MM.1S (cell line): ENCODE results near the gene CHRNG.

Source experiments
- DNase-seq: peaks from one replicate; pipeline ENCODE4 v3.0.0-alpha.2; 2015
- H2AFZ ChIP-seq: fragments of 300-600 bp; sonication (generic); 2 replicates; pipeline ENCODE4 v1.6.0; 2016; ENCODE audit warnings: antibody characterized with exemption, low read length
- H3F3A ChIP-seq: fragments of 300-600 bp; sonication (generic); 2 replicates; pipeline ENCODE4 v1.6.1; 2016; ENCODE audit warnings: mild to moderate bottlenecking, antibody characterized with exemption, low read length, moderate library complexity, mixed read lengths; ENCODE audit not compliant: insufficient read depth
- H3K27ac ChIP-seq: fragments of 300-600 bp; sonication (generic); 2 replicates; pipeline ENCODE4 v1.5.1; 2016; ENCODE audit warnings: mild to moderate bottlenecking, low read length
- H3K27me3 ChIP-seq: fragments of 300-600 bp; sonication (generic); replicated peaks from 2 replicates; pipeline ENCODE4 v1.6.0; 2016; ENCODE audit warnings: low read length; ENCODE audit not compliant: insufficient read depth
- H3K36me3 ChIP-seq: fragments of 300-600 bp; sonication (generic); replicated peaks from 2 replicates; pipeline ENCODE4 v1.6.1; 2016; ENCODE audit warnings: mild to moderate bottlenecking, low read length, mixed read lengths; ENCODE audit not compliant: insufficient read depth
- H3K4me1 ChIP-seq: fragments of 300-600 bp; sonication (generic); 2 replicates; pipeline ENCODE4 v1.6.1; 2016; ENCODE audit warnings: low read length, mixed read lengths
- H3K4me2 ChIP-seq: fragments of 300-600 bp; sonication (generic); 2 replicates; pipeline ENCODE4 v1.6.0; 2016; ENCODE audit warnings: low read depth, low read length
- H3K4me3 ChIP-seq: fragments of 300-600 bp; sonication (generic); 2 replicates; pipeline ENCODE4 v1.5.1; 2016; ENCODE audit warnings: low read length, mixed read lengths
- H3K79me2 ChIP-seq: fragments of 300-600 bp; sonication (generic); 2 replicates; pipeline ENCODE4 v1.6.1; 2016; ENCODE audit warnings: mixed run types, low read length, mixed read lengths
- H3K9ac ChIP-seq: fragments of 300-600 bp; sonication (generic); 2 replicates; pipeline ENCODE4 v1.6.1; 2016; ENCODE audit warnings: low read length, mixed read lengths
- H3K9me2 ChIP-seq: fragments of 300-600 bp; sonication (generic); replicated peaks from 2 replicates; pipeline ENCODE4 v1.6.1; 2016; ENCODE audit warnings: mild to moderate bottlenecking, low read length, mixed read lengths; ENCODE audit not compliant: insufficient read depth
- H3K9me3 ChIP-seq: fragments of 300-600 bp; sonication (generic); replicated peaks from 2 replicates; pipeline ENCODE4 v1.6.1; 2016; ENCODE audit warnings: mild to moderate bottlenecking, low read length, mixed read lengths; ENCODE audit not compliant: insufficient read depth
- H4K20me1 ChIP-seq: fragments of 300-600 bp; sonication (generic); 2 replicates; pipeline ENCODE4 v1.6.1; 2016; ENCODE audit warnings: mild to moderate bottlenecking, low read length, moderate library complexity, mixed read lengths; ENCODE audit not compliant: insufficient read depth
- EZH2 ChIP-seq: fragments of 300-600 bp; sonication (generic); optimal IDR thresholded peaks from 2 replicates; pipeline ENCODE3; 2017; ENCODE audit warnings: low read depth, mild to moderate bottlenecking, antibody characterized with exemption, low read length, mixed read lengths
- EZH2phosphoT487 ChIP-seq: fragments of 300-600 bp; sonication (generic); IDR thresholded peaks from 2 replicates; pipeline ENCODE4 v1.6.1; 2018; ENCODE audit warnings: antibody characterized with exemption, low read length
- TF ChIP-seq, protein P1 (sequence below): fragments of 300-600 bp; sonication (generic); IDR thresholded peaks from 2 replicates; pipeline ENCODE4 v1.5.1; 2016; ENCODE audit warnings: antibody characterized with exemption, low read length, mixed read lengths

Gene CHRNG

GRCh38 chr2:232537079-232537478 lies 2.4 kb upstream of the CHRNG start:
- DNase-seq, result no peak
- Histone ChIP-seq H3K4me2 (no peak overlapping the region), H3F3A (no peaks in the 10 kb centered on the region), H3K36me3 (no peaks in the 10 kb centered on the region), H3K4me1 (no peaks in the 10 kb centered on the region), H2AFZ (no peak overlapping the region), H3K9ac (no peak overlapping the region), H3K79me2 (no peaks in the 10 kb centered on the region), H3K9me3 (no peaks in the 10 kb centered on the region), H3K27me3 (peaks cover 5% of the 10 kb centered on the region; the same call in 1 of the 2 replicates), H3K27ac (no peak overlapping the region), H3K4me3 (no peak overlapping the region), H4K20me1 (no peaks in the 10 kb centered on the region), H3K9me2 (no peaks in the 10 kb centered on the region)
- TF ChIP-seq, protein P1, sequence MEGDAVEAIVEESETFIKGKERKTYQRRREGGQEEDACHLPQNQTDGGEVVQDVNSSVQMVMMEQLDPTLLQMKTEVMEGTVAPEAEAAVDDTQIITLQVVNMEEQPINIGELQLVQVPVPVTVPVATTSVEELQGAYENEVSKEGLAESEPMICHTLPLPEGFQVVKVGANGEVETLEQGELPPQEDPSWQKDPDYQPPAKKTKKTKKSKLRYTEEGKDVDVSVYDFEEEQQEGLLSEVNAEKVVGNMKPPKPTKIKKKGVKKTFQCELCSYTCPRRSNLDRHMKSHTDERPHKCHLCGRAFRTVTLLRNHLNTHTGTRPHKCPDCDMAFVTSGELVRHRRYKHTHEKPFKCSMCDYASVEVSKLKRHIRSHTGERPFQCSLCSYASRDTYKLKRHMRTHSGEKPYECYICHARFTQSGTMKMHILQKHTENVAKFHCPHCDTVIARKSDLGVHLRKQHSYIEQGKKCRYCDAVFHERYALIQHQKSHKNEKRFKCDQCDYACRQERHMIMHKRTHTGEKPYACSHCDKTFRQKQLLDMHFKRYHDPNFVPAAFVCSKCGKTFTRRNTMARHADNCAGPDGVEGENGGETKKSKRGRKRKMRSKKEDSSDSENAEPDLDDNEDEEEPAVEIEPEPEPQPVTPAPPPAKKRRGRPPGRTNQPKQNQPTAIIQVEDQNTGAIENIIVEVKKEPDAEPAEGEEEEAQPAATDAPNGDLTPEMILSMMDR, result peak; percentile 30
- no peak for TF ChIP-seq EZH2

DNA sequence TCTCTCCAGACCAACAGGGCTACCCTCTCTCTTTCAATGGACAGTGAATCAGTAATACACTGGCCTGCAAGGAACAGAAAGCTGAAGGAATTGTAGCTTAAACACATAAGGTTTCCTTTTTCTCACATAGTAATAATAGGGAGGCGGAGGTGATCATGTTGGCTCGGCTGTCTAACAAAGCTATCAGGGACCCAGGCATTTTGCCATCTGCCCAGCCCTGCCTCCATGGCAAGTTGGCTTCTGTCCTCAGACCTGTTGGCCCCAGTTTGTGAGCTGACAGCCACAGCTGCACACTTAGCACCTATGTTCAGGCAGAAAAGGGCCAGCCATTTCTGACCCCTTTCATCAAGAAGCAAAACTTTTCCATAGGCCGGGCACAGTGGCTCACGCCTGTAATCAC lies 2.0 kb upstream of the CHRNG start:
- Histone ChIP-seq H3K4me2 (no peak overlapping the region), H2AFZ (no peak overlapping the region), H3K27me3 (peaks cover 5% of the 10 kb centered on the region; the same call in 1 of the 2 replicates), H3K9me3 (no peaks in the 10 kb centered on the region), H4K20me1 (no peaks in the 10 kb centered on the region), H3K27ac (no peak overlapping the region), H3K79me2 (no peaks in the 10 kb centered on the region), H3K4me3 (no peak overlapping the region), H3F3A (no peaks in the 10 kb centered on the region), H3K4me1 (no peaks in the 10 kb centered on the region), H3K9ac (no peak overlapping the region), H3K9me2 (no peaks in the 10 kb centered on the region), H3K36me3 (no peaks in the 10 kb centered on the region)
- DNase-seq, result no peak
- TF ChIP-seq EZH2phosphoT487, result no peak
- no peak for TF ChIP-seq EZH2
- TF ChIP-seq, protein P1, result no peak

GRCh38 chr2:232538671-232539070 lies 821 bp upstream of the CHRNG start:
- no peak overlapping the region for H3K27ac ChIP-seq
- H4K20me1 ChIP-seq, result no peaks in the 10 kb centered on the region
- H3K27me3 ChIP-seq, result peaks cover 5% of the 10 kb centered on the region; the same call in 1 of the 2 replicates
- DNase-seq, result no peak
- no peak for TF ChIP-seq EZH2phosphoT487
- TF ChIP-seq EZH2, result no peak
- TF ChIP-seq, protein P1, result no peak
- H3K9me3 ChIP-seq, result no peaks in the 10 kb centered on the region
- H3K36me3 ChIP-seq, result no peaks in the 10 kb centered on the region
- H2AFZ ChIP-seq, result no peak overlapping the region
- H3K4me1 ChIP-seq, result no peaks in the 10 kb centered on the region
- H3F3A ChIP-seq, result no peaks in the 10 kb centered on the region
- no peaks in the 10 kb centered on the region for H3K79me2 ChIP-seq
- no peaks in the 10 kb centered on the region for H3K9me2 ChIP-seq
- no peak overlapping the region for H3K9ac ChIP-seq
- no peak overlapping the region for H3K4me3 ChIP-seq
- no peak overlapping the region for H3K4me2 ChIP-seq
